Esophagus muscularis mucosa (tissue), 3 donors: ENCODE results near the gene WASHC3.

Experiments
- POLR2A ChIP-seq: fragments of 450-650 bp; IDR thresholded peaks from one replicate; pipeline ENCODE4 v1.6.1; 2017; ENCODE audit warnings: antibody characterized with exemption, moderate library complexity, mild to moderate bottlenecking, low read depth
- POLR2AphosphoS5 ChIP-seq, 2 donors: sonication (generic); formaldehyde crosslinking; IDR thresholded peaks; one replicate each; pipeline ENCODE4 v1.6.1; 2017; ENCODE audit warnings: antibody characterized with exemption in 2 of 2
- TF ChIP-seq, protein P1 (sequence below), 3 experiments: fragments of 200-600 bp in 2 of 3; fragments of 450-650 bp in 1 of 3; sonication (generic) in 2 of 3; IDR thresholded peaks; one replicate each; pipeline ENCODE4 v1.5.1; 2017 to 2019; ENCODE audit warnings: antibody characterized with exemption in 3 of 3, mild to moderate bottlenecking in 2 of 3, moderate library complexity in 1 of 3

DNA sequence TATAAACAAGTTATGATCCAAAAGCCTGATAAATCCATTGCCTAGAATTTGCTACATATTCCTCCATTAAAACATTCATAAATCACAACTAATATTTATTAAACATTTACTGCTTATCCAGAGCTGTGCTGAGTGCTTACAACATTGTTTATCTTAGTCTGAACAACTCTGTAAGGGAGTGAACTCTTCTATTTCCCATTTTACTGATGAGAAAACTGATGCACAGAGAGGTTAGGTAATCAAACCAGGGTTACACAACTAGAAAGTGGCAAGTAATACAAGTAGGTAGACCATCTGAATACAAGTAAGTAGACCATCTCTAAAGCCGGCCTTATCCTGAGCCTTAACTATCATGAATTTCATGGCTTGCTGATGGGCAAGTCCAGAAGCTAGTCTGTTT, 39.5 kb downstream of the WASHC3 start:
- TF ChIP-seq, protein P1, sequence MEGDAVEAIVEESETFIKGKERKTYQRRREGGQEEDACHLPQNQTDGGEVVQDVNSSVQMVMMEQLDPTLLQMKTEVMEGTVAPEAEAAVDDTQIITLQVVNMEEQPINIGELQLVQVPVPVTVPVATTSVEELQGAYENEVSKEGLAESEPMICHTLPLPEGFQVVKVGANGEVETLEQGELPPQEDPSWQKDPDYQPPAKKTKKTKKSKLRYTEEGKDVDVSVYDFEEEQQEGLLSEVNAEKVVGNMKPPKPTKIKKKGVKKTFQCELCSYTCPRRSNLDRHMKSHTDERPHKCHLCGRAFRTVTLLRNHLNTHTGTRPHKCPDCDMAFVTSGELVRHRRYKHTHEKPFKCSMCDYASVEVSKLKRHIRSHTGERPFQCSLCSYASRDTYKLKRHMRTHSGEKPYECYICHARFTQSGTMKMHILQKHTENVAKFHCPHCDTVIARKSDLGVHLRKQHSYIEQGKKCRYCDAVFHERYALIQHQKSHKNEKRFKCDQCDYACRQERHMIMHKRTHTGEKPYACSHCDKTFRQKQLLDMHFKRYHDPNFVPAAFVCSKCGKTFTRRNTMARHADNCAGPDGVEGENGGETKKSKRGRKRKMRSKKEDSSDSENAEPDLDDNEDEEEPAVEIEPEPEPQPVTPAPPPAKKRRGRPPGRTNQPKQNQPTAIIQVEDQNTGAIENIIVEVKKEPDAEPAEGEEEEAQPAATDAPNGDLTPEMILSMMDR (IDR thresholded peaks at IDR 0.05), result no peak
- TF ChIP-seq POLR2A (no peak), POLR2AphosphoS5 (IDR thresholded peaks at IDR 0.05) (no peak)
